NCI-H446 treated with DMSO at 0.1 percent for 48 hours (cell line): Measurements from ENCODE around the gene COMMD1.

Experiments
- DNase-seq: peaks from one replicate; lab custom pipeline; 2025; lab: John Stamatoyannopoulos, UW

COMMD1 gene

GRCh38 chr2:62180975-62181374, 275.5 kb downstream of the COMMD1 start:
- DNase-seq = no peak

GRCh38 chr2:62181843-62182242, 276.4 kb downstream of the COMMD1 start:
- DNase-seq = no peak

- DNase-seq = no peak
Measured at GRCh38 chr2:62184512-62185230, 279.2 kb downstream of the COMMD1 start.
